ENCODE results near the gene ST7. TPM values are rescaled to one million over a fixed set of nuclear protein-coding genes. Genes with fewer than 3 reads are reported as not detected.

ST7 gene
- total and polyA plus RNA-seq, 7 experiments from 2014 or later, result 2.1 to 6.4 (median 4.1) TPM

DNA sequence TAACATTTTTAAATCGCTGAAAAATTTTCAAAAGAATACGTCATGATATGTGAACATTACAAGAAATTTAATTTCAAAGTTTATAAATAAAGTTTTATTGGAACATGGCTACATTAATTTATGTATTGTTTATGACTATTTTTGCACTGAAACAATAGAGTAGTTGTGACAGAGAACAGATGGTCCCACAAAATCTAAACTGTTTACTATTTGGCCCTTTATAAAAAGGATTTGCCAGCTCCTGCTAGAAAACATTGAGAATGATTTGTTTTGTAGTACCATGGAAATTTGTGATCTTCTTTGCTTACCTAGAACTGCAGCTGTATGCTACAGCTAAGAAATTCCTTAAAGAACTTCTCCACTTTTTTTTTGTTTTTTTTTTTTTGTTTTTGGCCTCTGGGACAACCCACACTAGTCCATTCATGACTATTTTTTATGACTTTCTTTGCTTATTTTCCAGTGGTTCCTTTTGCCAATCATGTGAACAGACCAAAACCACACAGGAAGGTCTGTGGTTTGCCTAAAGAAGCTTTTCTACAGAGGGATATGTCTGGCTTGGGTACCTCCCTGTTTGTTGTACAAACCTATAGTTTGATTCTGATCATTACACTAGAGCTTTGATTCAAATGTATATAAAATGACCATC lies 55.7 kb downstream of the ST7 start:
- H3K36me3 Mint-ChIP-seq, result no peaks in the 10 kb centered on the region
- Histone ChIP-seq H3K4me3 (ENCODE audit: low read length) (no peak overlapping the region), H3K27ac (ENCODE audit: low read depth, low read length) (no peak overlapping the region), H3K4me1 (ENCODE audit: control insufficient read depth in 2 of 2, insufficient read depth in 2 of 2, low read length in 2 of 2) (peaks cover 19 to 54% of the 10 kb centered on the region in 2 donors), H3K9me3 (ENCODE audit: control insufficient read depth in 2 of 3, low read length in 3 of 3) (no peaks in the 10 kb centered on the region), H3K27me3 (ENCODE audit: control insufficient read depth in 2 of 2, insufficient read depth in 2 of 2, low read length in 2 of 2) (no peaks in the 10 kb centered on the region), H3K36me3 (ENCODE audit: control insufficient read depth in 2 of 3, insufficient read depth in 3 of 3, low read length in 3 of 3) (no peaks in the 10 kb centered on the region)
- H3K27me3 Mint-ChIP-seq, result peaks cover 0 to 57% (median 0%) of the 10 kb centered on the region in 5 donors
- H3K4me3 Mint-ChIP-seq, result peak overlapping the region; percentile 39 to 81 (median 71)
- DNase-seq (peak in 8 of 9 donors; percentile 40 to 66 (median 58)), ATAC-seq (peak; percentile 74)
- POLR2A ChIA-PET, result interaction anchor here (0.5 to 1.9 kb wide), 4 partner anchors 57 to 800 kb away, joined by 3 to 4 read pairs (median 3); no protein-coding TSS in a partner anchor
- CTCF ChIA-PET, result interaction anchor here (0.5 to 6.6 kb wide), 9 partner anchors 8 to 116 kb away, joined by 3 to 64 read pairs (median 4); no protein-coding TSS in a partner anchor
- intact Hi-C loops (cut with micrococcal nuclease), result loop anchor here in 1 of 2 donors (5.0 kb wide), 1 partner anchor 147 kb away; the partner anchor contains the start of gene CAPZA2
- peaks cover 0 to 2% (median 0%) of the 10 kb centered on the region in 11 donors for H3K9me3 Mint-ChIP-seq
- peak overlapping the region in 5 of 9 donors; percentile 46 to 74 (median 63) for H3K27ac Mint-ChIP-seq
- peaks cover 44 to 77% (median 66%) of the 10 kb centered on the region in 7 donors for H3K4me1 Mint-ChIP-seq

DNA sequence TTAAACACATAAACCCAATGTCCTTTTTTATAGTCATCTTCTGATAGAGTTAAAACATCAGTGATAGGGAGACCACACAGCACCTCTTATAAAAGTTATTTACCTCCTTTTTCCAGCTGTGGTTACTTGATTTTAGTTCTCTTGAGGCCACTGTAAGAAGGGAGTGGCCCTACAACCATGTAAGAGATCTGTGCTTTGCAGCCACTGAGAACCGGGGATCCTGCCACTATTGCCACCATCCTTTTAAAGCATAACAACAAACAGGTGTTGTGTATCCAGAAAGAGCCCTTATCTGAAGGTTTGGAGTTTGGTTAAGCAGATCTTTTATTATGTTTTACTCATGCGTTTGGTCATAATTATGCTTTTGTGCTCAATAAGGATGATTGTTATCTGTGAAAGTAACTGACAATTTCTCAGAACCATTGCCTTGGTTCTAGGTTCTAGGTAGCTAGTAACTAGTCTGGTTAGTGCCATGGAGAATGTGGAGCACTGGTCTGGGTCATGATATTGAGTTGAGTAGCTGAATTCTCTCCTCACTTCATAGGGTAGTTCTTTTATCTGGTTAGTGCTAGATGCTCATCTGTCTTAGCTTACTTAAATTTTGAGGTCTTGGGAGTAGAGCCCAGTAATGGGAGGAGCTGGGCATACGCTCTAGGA lies 56.5 kb downstream of the ST7 start:
- DNase-seq (no peak), ATAC-seq (no peak)
- no peaks in the 10 kb centered on the region for H3K36me3 Mint-ChIP-seq
- peak overlapping the region; percentile 39 to 81 (median 72) for H3K4me3 Mint-ChIP-seq
- H3K36me3 ChIP-seq (ENCODE audit: control insufficient read depth in 2 of 3, insufficient read depth in 3 of 3, low read length in 3 of 3), result no peaks in the 10 kb centered on the region
- H3K27ac Mint-ChIP-seq, result peak overlapping the region in 8 of 9 donors; percentile 14 to 74 (median 52)
- no peak overlapping the region for H3K27ac ChIP-seq (ENCODE audit: low read depth, low read length)
- CTCF ChIA-PET, result interaction anchor here (0.5 to 6.6 kb wide), 8 partner anchors 9 to 115 kb away, joined by 3 to 64 read pairs (median 4); no protein-coding TSS in a partner anchor
- H3K27me3 ChIP-seq (ENCODE audit: control insufficient read depth in 2 of 2, insufficient read depth in 2 of 2, low read length in 2 of 2), result no peaks in the 10 kb centered on the region
- intact Hi-C loops (cut with micrococcal nuclease), result loop anchor here in 1 of 2 donors (1.0 to 5.0 kb wide), 3 partner anchors 55 to 1172 kb away; partner anchors contain the start of genes CAPZA2 and LSM8
- H3K4me1 Mint-ChIP-seq, result peaks cover 48 to 75% (median 70%) of the 10 kb centered on the region in 7 donors
- peaks cover 0 to 58% (median 0%) of the 10 kb centered on the region in 5 donors for H3K27me3 Mint-ChIP-seq
- H3K4me1 ChIP-seq (ENCODE audit: control insufficient read depth in 2 of 2, insufficient read depth in 2 of 2, low read length in 2 of 2), result peaks cover 19 to 54% of the 10 kb centered on the region in 2 donors
- H3K9me3 Mint-ChIP-seq, result peaks cover 0 to 2% (median 0%) of the 10 kb centered on the region in 11 donors
- POLR2A ChIA-PET, result interaction anchor here (1.1 to 1.9 kb wide), 2 partner anchors 101 to 801 kb away, joined by 3 to 4 read pairs; no protein-coding TSS in a partner anchor
- no peak overlapping the region for H3K4me3 ChIP-seq (ENCODE audit: low read length)
- H3K9me3 ChIP-seq (ENCODE audit: control insufficient read depth in 2 of 3, low read length in 3 of 3), result no peaks in the 10 kb centered on the region

DNA sequence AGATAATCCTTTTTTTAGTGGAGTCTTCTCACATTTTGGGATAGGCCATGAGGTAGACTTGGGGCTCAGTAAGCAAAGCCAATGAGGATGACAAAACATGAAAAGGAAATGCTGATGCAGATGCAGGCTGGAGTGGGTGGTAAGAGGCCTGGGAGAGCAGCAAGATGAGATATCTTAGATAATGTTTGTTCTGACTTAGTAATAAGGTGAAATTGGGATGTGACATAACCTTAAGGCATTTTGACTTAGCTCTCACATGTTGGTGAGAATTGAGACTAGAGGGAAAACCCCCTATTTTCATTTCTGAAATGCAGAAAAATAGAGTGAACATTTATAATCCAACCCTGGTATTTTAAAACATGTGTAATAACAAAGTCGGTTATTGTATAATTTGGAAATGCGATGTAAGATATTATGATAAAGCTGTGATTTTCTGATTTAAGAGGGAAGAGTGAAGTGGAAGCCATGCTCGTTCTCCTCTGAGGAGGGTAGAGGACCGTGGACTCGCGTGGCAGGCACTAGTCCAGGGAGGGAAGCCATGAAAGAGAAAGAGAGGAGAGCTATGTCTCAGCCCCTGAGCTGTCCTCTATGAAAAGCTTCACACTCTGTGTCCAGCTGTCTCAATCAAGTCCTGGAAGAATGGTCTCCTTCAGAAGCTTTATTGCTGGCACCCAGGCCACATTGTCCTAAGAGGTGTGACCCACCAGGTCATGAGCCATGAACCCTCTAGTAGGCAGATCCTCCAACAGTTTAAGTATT lies 57.3 kb downstream of the ST7 start:
- Histone ChIP-seq H3K9me3 (ENCODE audit: control insufficient read depth in 2 of 3, low read length in 3 of 3) (no peaks in the 10 kb centered on the region), H3K36me3 (ENCODE audit: control insufficient read depth in 2 of 3, insufficient read depth in 3 of 3, low read length in 3 of 3) (no peaks in the 10 kb centered on the region), H3K4me3 (ENCODE audit: low read length) (no peak overlapping the region), H3K4me1 (ENCODE audit: control insufficient read depth in 2 of 2, insufficient read depth in 2 of 2, low read length in 2 of 2) (peaks cover 19 to 54% of the 10 kb centered on the region in 2 donors), H3K27ac (ENCODE audit: low read depth, low read length) (no peak overlapping the region), H3K27me3 (ENCODE audit: control insufficient read depth in 2 of 2, insufficient read depth in 2 of 2, low read length in 2 of 2) (no peaks in the 10 kb centered on the region)
- Mint-ChIP-seq H3K4me1 (peaks cover 48 to 77% (median 68%) of the 10 kb centered on the region in 7 donors), H3K9me3 (peaks cover 0 to 2% (median 0%) of the 10 kb centered on the region in 11 donors), H3K4me3 (peak overlapping the region; percentile 39 to 81 (median 72)), H3K27ac (peak overlapping the region in 6 of 9 donors; percentile 14 to 61 (median 36)), H3K36me3 (no peaks in the 10 kb centered on the region), H3K27me3 (peaks cover 0 to 60% (median 0%) of the 10 kb centered on the region in 5 donors)
- ChIA-PET CTCF (interaction anchor here (1.1 to 6.6 kb wide), 6 partner anchors 10 to 110 kb away, joined by 3 to 64 read pairs (median 4); no protein-coding TSS in a partner anchor), POLR2A (interaction anchor here (1.1 to 1.9 kb wide), 2 partner anchors 101 to 801 kb away, joined by 3 to 4 read pairs; no protein-coding TSS in a partner anchor)
- intact Hi-C loops (cut with micrococcal nuclease), result loop anchor here in 1 of 2 donors (1.0 to 5.0 kb wide), 2 partner anchors 55 to 1172 kb away; partner anchors contain the start of gene LSM8
- DNase-seq (peak in 1 of 9 donors; percentile 32), ATAC-seq (no peak)

DNA sequence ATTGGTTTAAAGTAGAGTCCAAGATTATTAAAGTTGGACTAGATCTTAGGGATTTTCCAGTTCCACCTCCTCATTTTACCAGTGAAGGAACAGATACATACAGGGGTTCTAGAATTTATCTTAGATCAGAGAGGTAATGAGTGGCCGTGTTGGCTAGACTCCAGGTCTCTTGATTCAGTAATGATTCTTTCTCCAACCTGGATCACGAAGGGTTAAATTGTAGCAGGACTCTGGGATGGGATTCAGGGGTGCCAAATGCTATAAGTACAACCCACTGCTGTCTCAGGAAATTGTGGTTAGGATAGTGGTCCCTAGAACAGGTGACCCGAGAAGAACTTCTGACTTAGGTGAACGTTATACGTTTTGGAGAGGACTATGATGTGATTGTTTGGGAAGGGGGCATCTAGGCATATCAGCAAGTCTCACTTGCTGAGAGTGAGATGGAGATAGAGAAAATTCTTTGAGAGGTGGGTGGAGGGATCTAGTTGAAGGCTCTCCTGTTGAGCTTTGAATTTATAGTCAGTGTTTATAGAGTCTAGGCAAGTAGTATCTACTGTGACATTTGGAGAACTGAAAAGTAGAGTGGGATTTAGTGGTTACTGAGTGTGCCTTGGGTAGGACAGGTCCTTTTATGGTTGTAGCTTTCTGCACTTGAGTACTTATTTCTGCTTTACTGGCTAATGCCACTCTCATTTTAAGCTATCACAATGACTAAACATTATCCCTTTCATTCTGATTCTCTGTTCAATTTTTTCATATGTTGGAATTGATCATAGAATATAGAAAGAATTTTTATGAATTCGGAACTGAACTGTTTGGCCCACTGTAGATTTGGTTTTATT lies 58.3 kb downstream of the ST7 start:
- peaks cover 19 to 51% of the 10 kb centered on the region in 2 donors for H3K4me1 ChIP-seq (ENCODE audit: control insufficient read depth in 2 of 2, insufficient read depth in 2 of 2, low read length in 2 of 2)
- peaks cover 0 to 2% (median 0%) of the 10 kb centered on the region in 11 donors for H3K9me3 Mint-ChIP-seq
- H3K27ac Mint-ChIP-seq, result no peak overlapping the region
- POLR2A ChIA-PET, result interaction anchor here (0.6 to 0.9 kb wide), 3 partner anchors 16 to 874 kb away, joined by 4 to 5 read pairs (median 4); no protein-coding TSS in a partner anchor
- no peaks in the 10 kb centered on the region for H3K36me3 ChIP-seq (ENCODE audit: control insufficient read depth in 2 of 3, insufficient read depth in 3 of 3, low read length in 3 of 3)
- intact Hi-C loops (cut with micrococcal nuclease), result loop anchor here (1.0 to 5.0 kb wide), 3 partner anchors 23 to 1171 kb away; partner anchors contain the start of gene LSM8 (in 1 of the 2)
- H3K4me3 Mint-ChIP-seq, result peak overlapping the region in 2 of 10 donors; percentile 45 to 80
- H3K4me1 Mint-ChIP-seq, result peaks cover 46 to 68% (median 59%) of the 10 kb centered on the region in 7 donors
- no peaks in the 10 kb centered on the region for H3K9me3 ChIP-seq (ENCODE audit: control insufficient read depth in 2 of 3, low read length in 3 of 3)
- H3K36me3 Mint-ChIP-seq, result no peaks in the 10 kb centered on the region
- DNase-seq (no peak), ATAC-seq (peak; percentile 26)
- no peak overlapping the region for H3K4me3 ChIP-seq (ENCODE audit: low read length)
- H3K27me3 Mint-ChIP-seq, result peaks cover 0 to 63% (median 0%) of the 10 kb centered on the region in 5 donors
- H3K27me3 ChIP-seq (ENCODE audit: control insufficient read depth in 2 of 2, insufficient read depth in 2 of 2, low read length in 2 of 2), result no peaks in the 10 kb centered on the region
- CTCF ChIA-PET, result interaction anchor here (0.6 to 6.6 kb wide), 8 partner anchors 13 to 115 kb away, joined by 3 to 64 read pairs (median 4); no protein-coding TSS in a partner anchor
- H3K27ac ChIP-seq (ENCODE audit: low read depth, low read length), result no peak overlapping the region

DNA sequence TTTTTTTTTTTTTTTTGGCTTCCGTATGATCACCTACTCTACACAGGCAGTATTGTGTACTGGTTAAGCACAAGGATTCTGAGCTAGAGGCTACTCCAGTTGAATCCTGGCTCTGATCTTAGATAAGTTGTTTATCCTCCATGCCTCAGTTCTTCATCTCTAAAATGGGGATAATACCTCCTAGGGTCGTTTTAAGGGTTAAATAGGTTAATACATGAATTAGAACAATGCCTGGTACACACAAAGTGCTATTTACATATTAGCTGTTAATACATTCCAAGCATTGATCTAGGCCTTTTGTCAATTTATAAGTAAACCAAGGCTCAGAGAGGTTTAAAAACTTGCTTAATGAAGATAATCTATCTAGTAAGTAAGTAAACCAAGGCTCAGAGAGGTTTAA lies 59.0 kb downstream of the ST7 start:
- ATAC-seq (no peak), DNase-seq (no peak)
- peaks cover 40 to 66% (median 58%) of the 10 kb centered on the region in 7 donors for H3K4me1 Mint-ChIP-seq
- Histone ChIP-seq H3K4me1 (ENCODE audit: control insufficient read depth in 2 of 2, insufficient read depth in 2 of 2, low read length in 2 of 2) (peaks cover 19 to 45% of the 10 kb centered on the region in 2 donors), H3K9me3 (ENCODE audit: control insufficient read depth in 2 of 3, low read length in 3 of 3) (no peaks in the 10 kb centered on the region), H3K27me3 (ENCODE audit: control insufficient read depth in 2 of 2, insufficient read depth in 2 of 2, low read length in 2 of 2) (no peaks in the 10 kb centered on the region), H3K36me3 (ENCODE audit: control insufficient read depth in 2 of 3, insufficient read depth in 3 of 3, low read length in 3 of 3) (no peaks in the 10 kb centered on the region), H3K4me3 (ENCODE audit: low read length) (no peak overlapping the region), H3K27ac (ENCODE audit: low read depth, low read length) (no peak overlapping the region)
- no peak overlapping the region for H3K4me3 Mint-ChIP-seq
- H3K27ac Mint-ChIP-seq, result no peak overlapping the region
- H3K9me3 Mint-ChIP-seq, result peaks cover 0 to 2% (median 0%) of the 10 kb centered on the region in 11 donors
- peaks cover 0 to 61% (median 0%) of the 10 kb centered on the region in 5 donors for H3K27me3 Mint-ChIP-seq
- intact Hi-C loops (cut with micrococcal nuclease), result loop anchor here (1.0 to 5.0 kb wide), 3 partner anchors 24 to 1170 kb away; partner anchors contain the start of gene LSM8 (in 1 of the 2)
- no peaks in the 10 kb centered on the region for H3K36me3 Mint-ChIP-seq
- ChIA-PET POLR2A (interaction anchor here (0.6 to 0.9 kb wide), 3 partner anchors 16 to 875 kb away, joined by 4 to 5 read pairs (median 4); no protein-coding TSS in a partner anchor), CTCF (interaction anchor here (0.6 to 6.6 kb wide), 6 partner anchors 13 to 114 kb away, joined by 3 to 64 read pairs (median 4); no protein-coding TSS in a partner anchor)

Measured in naive thymus-derived CD4-positive, alpha-beta T cell (primary cell).